Right cardiac atrium (tissue), 5 donors: ENCODE results near the gene KCNN1. TPM values are rescaled to one million over a fixed set of nuclear protein-coding genes. Genes with fewer than 3 reads are reported as not detected.
"Not testable (repeated sequence)": the region's sequence is repeated elsewhere in the genome, so short reads cannot be mapped to it uniquely, and the experiment has no call there.

Source experiments
- ATAC-seq, 2 donors: fragments of 200-7000 bp; cut with Tn5 transposase; one replicate each; pipeline versions ENCODE4 v1.8.0 to v1.9.1; 2020; ENCODE audit warnings: moderate library complexity in 2 of 2, mild to moderate bottlenecking in 1 of 2
- DNase-seq, 3 donors: peaks; one replicate each; pipeline ENCODE4 v3.0.0-alpha.2; 2020
- H3K27ac ChIP-seq: one replicate; pipeline ENCODE4 v1.5.1; 2013; ENCODE audit warnings: mild to moderate bottlenecking, low read length, control low read depth, moderate library complexity
- H3K27me3 ChIP-seq: one replicate; pipeline ENCODE4 v1.6.1; 2013; ENCODE audit not compliant: control insufficient read depth, insufficient read depth
- H3K4me1 ChIP-seq: one replicate; pipeline ENCODE4 v1.6.1; 2013; ENCODE audit warnings: low read length; ENCODE audit not compliant: control insufficient read depth, insufficient read depth
- H3K4me3 ChIP-seq: one replicate; pipeline ENCODE4 v1.5.1; 2013; ENCODE audit warnings: low read length, control low read depth
- H3K9me3 ChIP-seq: one replicate; pipeline ENCODE4 v1.6.1; 2013; ENCODE audit warnings: low read length; ENCODE audit not compliant: control insufficient read depth
- WGBS: extraction: QIAGEN DNeasy Blood & Tissue Kit; methylation state at CpG from one replicate; pipeline ENCODE4 v1.1.7; 2013; 5-methylcytosine and 5-hydroxymethylcytosine counted together
- intact Hi-C, 4 donors: fragments of 100-400 bp; cut with DNase I; formaldehyde crosslinking; loops; one replicate each; pipeline versions ENCODE4 v1.11.0 to v1.14.0; 2022 to 2023
- long read RNA-seq, 4 donors: library from polyadenylated mRNA; unstranded; transcript quantifications; one replicate each; pipeline ENCODE4 v2.0.0, GENCODE V29; 2020 to 2021
- polyA plus RNA-seq: library from polyadenylated mRNA; stranded (reverse); fragments of 200-250 nt; gene quantifications from one replicate; pipeline ENCODE4 v1.2.3, GENCODE V29; 2013
- total RNA-seq, 4 donors: library from RNA; stranded (reverse); fragmentation: NEBNext Ultra II Directional; extraction: Animal tissue kit (Norgen Biotek cat#: 25700); gene quantifications; one replicate each; pipeline ENCODE4 v1.2.1, GENCODE V29; 2021
- donor health status: healthy with polysubstance abuse.
- donor health status: DM: no; HTN: yes; CAD: no.
- donor health status: DM: no; HTN: no; CAD: no.
- donor health status: DM: no; HTN: yes; CAD: no; lungs with severe emphysema.
- donor health status: DM: yes; HTN: yes; CAD: no.

KCNN1 gene
- total RNA-seq (1 to 10 TPM in 3 of 4 donors, under 1 TPM in 1; 0.84 to 1.9 (median 1.4) TPM), polyA plus RNA-seq (3.0 TPM)
- long read RNA-seq, donor 1, partial matches to known transcripts = 1 of 4 reads
- long read RNA-seq, donor 1, other reads (novel, unspliced or antisense) = 3 of 4 reads
- long read RNA-seq, donor 2, partial matches to known transcripts = 0 of 1 reads
- long read RNA-seq, donor 2, other reads (novel, unspliced or antisense) = 1 of 1 reads
- long read RNA-seq, donor 3 = 0 reads
- long read RNA-seq, donor 4, partial matches to known transcripts = 0 of 3 reads
- long read RNA-seq, donor 4, other reads (novel, unspliced or antisense) = 3 of 3 reads

DNA sequence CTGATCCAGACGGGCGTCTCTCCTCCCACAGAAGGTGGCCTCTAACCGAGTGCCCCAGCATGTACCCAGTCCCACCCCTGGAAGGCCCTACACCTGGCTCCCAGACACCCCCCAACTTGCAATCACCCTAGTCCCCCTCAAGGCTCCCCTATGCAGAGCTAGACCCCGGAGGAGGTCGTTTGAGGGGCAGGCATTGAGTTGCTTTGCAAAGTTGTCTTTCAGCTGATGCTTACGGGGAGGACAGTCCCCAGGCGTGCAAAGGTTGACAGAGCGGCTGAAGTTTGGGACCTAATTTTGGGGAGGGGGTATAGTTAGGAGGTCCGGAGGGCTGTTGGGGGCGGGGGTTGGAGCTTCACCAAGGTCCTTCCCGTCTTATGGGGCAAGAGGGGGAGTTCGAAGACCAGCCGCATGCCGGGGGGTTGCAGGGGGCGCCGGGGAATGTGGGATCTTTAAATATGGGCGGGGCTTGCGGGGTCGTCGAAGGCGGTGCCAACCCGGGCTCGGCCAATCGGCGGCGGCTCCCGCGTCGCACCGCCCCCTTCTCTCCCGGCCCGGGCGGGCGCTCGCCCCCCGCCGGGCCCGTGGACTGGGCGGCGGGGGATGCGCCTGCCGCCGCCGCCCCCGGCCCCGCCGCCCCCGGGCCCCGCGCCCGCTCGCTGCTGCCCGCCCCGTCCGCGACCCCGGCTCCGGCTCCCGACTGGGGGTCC, at the start of gene KCNN1:
KCNN1 (plus strand) TSS at position 558 of the 707 bp plus-strand sequence. CDS start 6,782 bp downstream, outside the sequence.
- H3K9me3 ChIP-seq = no peaks in the 10 kb centered on the region
- peak in 1 of 2 donors; percentile 64 for ATAC-seq
- H3K4me3 ChIP-seq = peak within 1 kb of the TSS; percentile 62
- no peaks in the 10 kb centered on the region for H3K4me1 ChIP-seq
- intact Hi-C loops = no loop called here
- H3K27ac ChIP-seq = no peak within 1 kb of the TSS
- DNase-seq = peak in 1 of 3 donors; percentile 53
- H3K27me3 ChIP-seq = no peaks in the 10 kb centered on the region
- WGBS = 4% methylated on average over 59 of the region's 59 CpGs

DNA sequence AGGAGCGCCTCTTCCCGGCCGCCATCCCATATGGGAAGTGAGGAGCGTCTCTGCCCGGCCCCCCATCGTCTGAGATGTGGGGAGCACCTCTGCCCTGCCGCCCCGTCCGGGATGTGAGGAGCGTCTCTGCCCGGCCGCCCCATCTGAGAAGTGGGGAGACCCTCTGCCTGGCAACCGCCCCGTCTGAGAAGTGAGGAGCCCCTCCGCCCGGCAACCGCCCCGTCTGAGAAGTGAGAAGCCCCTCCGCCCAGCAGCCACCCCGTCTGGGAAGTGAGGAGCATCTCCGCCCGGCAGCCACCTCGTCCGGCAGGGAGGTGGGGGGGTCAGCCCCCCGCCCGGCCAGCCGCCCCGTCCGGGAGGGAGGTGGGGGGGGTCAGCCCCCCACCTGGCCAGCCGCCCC, 48.8 kb upstream of the KCNN1 start:
- H3K4me1 ChIP-seq, H3K4me3 ChIP-seq, H3K27me3 ChIP-seq, ATAC-seq, H3K9me3 ChIP-seq, H3K27ac ChIP-seq, intact Hi-C loops, DNase-seq: not testable (repeated sequence)
- 88% methylated on average over 24 of the region's 30 CpGs for WGBS

DNA sequence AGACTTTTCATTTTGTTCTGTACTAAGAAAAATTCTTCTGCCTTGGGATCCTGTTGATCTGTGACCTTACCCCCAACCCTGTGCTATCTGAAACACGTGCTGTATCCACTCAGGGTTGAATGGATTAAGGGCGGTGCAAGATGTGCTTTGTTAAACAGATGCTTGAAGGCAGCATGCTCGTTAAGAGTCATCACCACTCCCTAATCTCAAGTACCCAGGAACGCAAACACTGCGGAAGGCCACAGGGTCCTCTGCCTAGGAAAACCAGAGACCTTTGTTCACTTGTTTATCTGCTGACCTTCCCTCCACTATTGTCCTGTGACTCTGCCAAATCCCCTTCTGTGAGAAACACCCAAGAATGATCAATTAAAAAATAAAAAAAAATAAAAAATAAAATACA, 47.8 kb upstream of the KCNN1 start:
- H3K9me3 ChIP-seq, H3K27ac ChIP-seq, intact Hi-C loops, H3K27me3 ChIP-seq, H3K4me1 ChIP-seq, H3K4me3 ChIP-seq, ATAC-seq, DNase-seq: not testable (repeated sequence)
- WGBS = 66% methylated on average over 5 of the region's 5 CpGs

DNA sequence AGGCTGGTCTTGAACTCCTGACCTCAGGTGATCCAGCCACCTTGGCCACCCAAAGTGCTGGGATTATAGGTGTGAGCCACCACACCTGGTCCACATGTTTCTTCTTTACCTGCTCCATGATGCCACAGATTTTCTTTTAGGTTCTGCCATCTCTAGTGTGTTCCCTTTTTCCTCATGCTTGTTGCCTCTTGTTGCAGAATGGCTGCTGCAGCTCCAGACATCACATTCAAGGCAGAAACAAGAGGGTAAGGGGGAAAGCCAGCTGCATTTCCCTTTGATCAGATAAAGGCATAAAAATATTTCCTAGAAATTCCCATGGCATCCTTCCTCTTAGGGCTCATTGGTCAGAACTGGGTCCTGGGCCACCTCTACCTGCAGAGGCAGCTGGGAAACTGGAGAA, 46.4 kb upstream of the KCNN1 start:
- Histone ChIP-seq H3K27ac (no peak overlapping the region), H3K27me3 (no peaks in the 10 kb centered on the region), H3K4me1 (no peaks in the 10 kb centered on the region), H3K4me3 (no peak overlapping the region), H3K9me3 (no peaks in the 10 kb centered on the region)
- DNase-seq (no peak), ATAC-seq (no peak)
- intact Hi-C loops = loop anchor here in 1 of 4 donors (10.0 kb wide), 1 partner anchor 46 kb away; the partner anchor contains the start of gene SLC5A5

DNA sequence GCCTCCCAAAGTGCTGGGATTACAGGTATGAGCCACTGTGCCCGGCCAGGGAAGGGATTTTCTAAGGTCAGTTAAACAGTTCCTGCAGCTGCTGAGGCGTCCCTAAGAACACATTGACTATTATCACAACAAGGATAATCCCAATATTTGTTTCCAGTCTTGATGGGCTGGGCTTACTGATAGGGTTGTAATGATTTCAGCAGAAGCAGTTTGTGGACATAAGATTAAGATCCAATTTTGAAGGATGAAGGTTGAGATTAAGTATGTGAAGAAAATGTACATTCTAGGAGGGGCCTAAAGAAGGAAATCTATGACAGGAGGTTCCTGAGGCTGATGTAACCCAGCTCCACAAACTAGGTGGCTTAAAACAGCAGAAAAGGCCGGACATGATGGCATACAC, 44.8 kb upstream of the KCNN1 start:
- no peak for ATAC-seq
- no peaks in the 10 kb centered on the region for H3K4me1 ChIP-seq
- no peak overlapping the region for H3K4me3 ChIP-seq
- intact Hi-C loops = loop anchor here in 1 of 4 donors (10.0 kb wide), 1 partner anchor 47 kb away; the partner anchor contains the start of gene SLC5A5
- no peaks in the 10 kb centered on the region for H3K9me3 ChIP-seq
- WGBS = 54% methylated on average over 3 of the region's 3 CpGs
- no peak for DNase-seq
- no peak overlapping the region for H3K27ac ChIP-seq
- no peaks in the 10 kb centered on the region for H3K27me3 ChIP-seq

DNA sequence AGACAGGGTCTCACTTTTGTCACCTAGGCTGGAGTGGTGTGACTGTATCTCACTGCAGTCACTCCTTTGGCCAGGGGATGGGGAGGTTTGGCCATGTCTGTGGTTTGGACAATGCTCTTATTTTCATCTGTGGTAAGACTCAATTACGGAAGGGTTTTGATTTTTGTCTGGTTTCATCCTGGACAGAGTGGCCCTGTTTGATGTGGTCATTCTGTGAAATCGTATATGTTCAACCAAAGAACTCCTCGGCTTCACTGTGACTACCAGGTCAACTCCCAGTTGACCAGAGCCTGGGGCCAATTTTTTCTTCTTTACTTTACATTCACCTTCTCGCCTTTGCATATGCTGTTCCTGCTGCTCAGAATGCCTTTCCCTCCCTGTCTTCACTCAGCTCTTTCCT, 40.9 kb upstream of the KCNN1 start:
- intact Hi-C loops = loop anchor here in 1 of 4 donors (10.0 kb wide), 1 partner anchor 51 kb away; the partner anchor contains the start of gene SLC5A5

DNA sequence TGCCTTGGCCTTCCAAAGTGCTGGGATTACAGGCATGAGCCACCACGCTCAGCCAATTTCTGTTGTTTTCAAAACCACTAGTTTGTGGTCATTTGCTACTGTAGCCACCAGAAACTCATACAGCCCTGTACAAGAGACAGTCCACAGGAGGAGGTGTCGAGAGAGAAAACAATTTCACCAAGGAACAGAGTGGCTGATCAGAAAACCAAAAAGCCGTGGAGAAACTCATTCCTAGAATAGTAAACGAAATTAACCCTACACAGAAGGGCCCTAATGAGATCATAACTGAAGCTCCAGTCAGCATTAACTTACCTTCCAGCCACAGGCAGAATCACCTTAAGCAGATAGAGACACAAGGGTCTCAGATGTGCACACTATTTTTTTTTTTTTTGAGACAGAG, 37.9 kb upstream of the KCNN1 start:
- intact Hi-C loops = loop anchor here in 1 of 4 donors (10.0 kb wide), 1 partner anchor 54 kb away; the partner anchor contains the start of gene SLC5A5
- Histone ChIP-seq H3K4me3 (no peak overlapping the region), H3K27ac (no peak overlapping the region), H3K4me1 (peaks cover 6% of the 10 kb centered on the region), H3K9me3 (no peaks in the 10 kb centered on the region), H3K27me3 (no peaks in the 10 kb centered on the region)
- no peak for ATAC-seq
- DNase-seq = no peak
- WGBS = 60% methylated on average over 4 of the region's 4 CpGs

More for the DNA sequence above, 40.9 kb upstream of the KCNN1 start:
- H3K27me3 ChIP-seq = no peaks in the 10 kb centered on the region
- H3K27ac ChIP-seq = no peak overlapping the region
- no peak for DNase-seq
- H3K9me3 ChIP-seq = no peaks in the 10 kb centered on the region
- H3K4me3 ChIP-seq = no peak overlapping the region
- WGBS = 75% methylated on average over 4 of the region's 4 CpGs
- H3K4me1 ChIP-seq = no peaks in the 10 kb centered on the region
- ATAC-seq = no peak

DNA sequence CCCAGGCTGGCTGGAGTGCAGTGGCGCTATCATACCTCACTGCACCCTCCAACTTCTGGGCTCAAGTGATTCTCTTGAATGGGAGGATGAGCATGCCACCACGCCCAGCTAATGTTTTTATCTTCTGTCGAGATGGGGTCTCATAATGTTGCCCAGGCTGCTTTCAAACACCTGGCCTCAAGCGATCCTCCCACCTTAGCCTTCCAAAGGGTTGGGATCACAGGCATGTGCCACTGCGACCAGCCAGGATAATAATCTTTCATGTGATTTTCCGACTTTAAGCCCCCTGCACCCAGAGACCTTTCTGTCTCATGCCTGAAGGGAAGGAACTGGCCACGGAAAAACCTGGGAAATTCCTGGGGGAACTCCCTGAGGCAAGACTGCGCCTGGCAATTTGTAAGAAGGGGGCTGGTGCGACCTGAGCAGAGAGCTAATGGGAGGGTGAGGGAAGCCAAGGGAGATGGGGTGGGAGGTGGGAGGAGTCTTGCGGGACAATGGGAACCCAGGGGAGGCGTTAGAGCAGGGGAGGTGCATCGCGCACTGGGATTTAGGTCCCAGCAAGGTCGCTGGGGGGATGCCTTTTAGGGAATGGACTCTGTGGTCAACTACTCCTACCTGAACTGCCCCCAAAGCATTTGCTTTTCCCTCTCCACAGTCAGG, 35.2 kb upstream of the KCNN1 start:
- Histone ChIP-seq H3K4me3 (no peak overlapping the region), H3K27me3 (no peaks in the 10 kb centered on the region), H3K4me1 (peaks cover 6% of the 10 kb centered on the region), H3K9me3 (no peaks in the 10 kb centered on the region), H3K27ac (no peak overlapping the region)
- 22% methylated on average over 14 of the region's 14 CpGs for WGBS
- DNase-seq = no peak
- ATAC-seq = peak; percentile 7 to 48
- intact Hi-C loops = no loop called here

DNA sequence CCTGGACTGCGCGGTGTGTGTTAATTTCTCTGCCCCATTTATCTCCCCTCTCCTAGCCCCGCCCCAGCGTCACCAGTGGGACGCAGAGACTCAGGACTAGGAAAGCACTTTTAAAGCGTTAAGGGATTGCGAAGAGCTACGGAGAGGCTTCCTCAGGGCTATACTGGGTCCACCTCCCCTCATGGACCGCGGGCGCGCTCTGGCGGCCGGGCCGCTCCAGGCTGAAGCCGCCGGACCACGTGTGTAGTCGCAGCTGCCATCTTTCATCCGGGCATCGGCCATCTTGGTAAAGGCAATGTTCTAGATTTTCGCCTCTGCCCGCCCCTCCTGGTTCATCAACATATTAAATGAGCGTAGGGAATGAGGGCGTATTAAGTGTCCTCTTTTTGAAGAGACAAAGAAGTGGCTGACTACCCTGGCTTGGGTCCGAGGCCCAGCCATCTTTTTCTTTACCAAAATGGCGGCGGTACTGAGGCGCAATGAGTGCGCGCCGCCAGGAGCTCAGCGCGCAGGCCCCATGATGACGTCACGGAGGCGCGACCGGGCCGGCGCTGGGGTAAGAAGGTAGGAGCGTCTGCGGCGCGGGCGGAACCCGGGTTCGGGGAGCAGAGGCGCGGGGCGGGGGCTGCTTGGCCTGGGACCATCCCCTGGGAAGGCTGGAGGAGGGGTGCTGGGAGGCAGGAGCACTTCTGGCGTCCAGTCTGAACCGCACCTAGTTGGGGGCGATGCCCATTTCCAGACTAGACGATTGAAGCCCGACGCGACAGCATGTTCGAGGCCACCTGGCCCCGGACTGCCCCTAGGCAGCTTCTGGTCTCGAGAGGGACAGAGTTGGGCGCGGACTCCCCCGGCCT, 34.2 kb upstream of the KCNN1 start, which contains the start of gene CCDC124:
CCDC124 (plus strand) TSS at position 531 of the 854 bp plus-strand sequence. CDS start 3,406 bp downstream, outside the sequence.
- no peaks in the 10 kb centered on the region for H3K9me3 ChIP-seq
- ATAC-seq (peak; percentile 96 to 97), DNase-seq (peak; percentile 93 to 97 (median 96))
- peaks cover 6% of the 10 kb centered on the region for H3K4me1 ChIP-seq
- intact Hi-C loops = no loop called here
- H3K27ac ChIP-seq = peak within 1 kb of the TSS; percentile 80
- no peaks in the 10 kb centered on the region for H3K27me3 ChIP-seq
- WGBS = under 1% methylated on average over 64 of the region's 64 CpGs
- peak within 1 kb of the TSS; percentile 83 for H3K4me3 ChIP-seq

DNA sequence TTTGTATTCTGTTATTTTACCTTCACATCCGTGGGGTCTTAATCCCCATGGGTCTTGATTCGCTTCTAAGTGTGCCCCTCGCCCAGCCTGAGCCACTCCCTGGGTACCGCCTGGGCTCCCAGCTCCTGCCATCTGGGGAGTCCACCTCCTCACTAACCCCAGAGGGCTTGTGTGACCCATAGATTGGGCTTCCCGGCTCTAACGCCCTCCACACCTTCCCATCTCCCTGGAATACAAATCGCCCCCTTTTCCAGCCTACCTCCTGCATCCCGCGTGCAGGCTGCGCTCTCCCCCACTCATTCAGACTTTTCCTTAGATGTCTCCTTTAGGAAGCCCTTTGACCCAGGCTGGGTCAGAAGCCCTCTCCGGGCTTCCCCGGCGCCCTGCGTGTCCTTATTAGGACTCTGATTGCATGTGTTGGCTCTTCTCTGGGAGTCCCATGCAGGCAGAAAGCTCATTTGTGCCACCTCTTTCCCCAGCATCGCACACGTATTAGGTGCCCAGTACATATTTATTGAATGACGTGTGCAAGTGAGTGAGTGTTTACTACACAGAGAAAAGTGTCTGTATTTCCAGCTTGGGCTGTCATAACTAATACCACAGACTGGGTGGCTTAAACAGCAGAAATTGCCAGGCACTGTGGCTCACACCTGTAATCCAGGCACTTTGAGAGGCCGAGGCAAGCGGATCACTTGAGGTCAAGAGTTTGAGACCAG, 33.3 kb upstream of the KCNN1 start:
- H3K27ac ChIP-seq = no peak overlapping the region
- H3K27me3 ChIP-seq = no peaks in the 10 kb centered on the region
- no peak for DNase-seq
- ATAC-seq = peak in 1 of 2 donors; percentile 2
- intact Hi-C loops = no loop called here
- WGBS = 22% methylated on average over 19 of the region's 19 CpGs
- no peaks in the 10 kb centered on the region for H3K9me3 ChIP-seq
- peaks cover 6% of the 10 kb centered on the region for H3K4me1 ChIP-seq
- peak overlapping the region; percentile 83 for H3K4me3 ChIP-seq
